Upper lobe of right lung (tissue), 1 donor: ENCODE results near the gene C11orf42. TPM values are rescaled to one million over a fixed set of nuclear protein-coding genes. Genes with fewer than 3 reads are reported as not detected.
A peak's percentile ranks its signal among the peaks of the same experiment; 100 is the strongest.
"Not testable (repeated sequence)": the region's sequence is repeated elsewhere in the genome, so short reads cannot be mapped to it uniquely, and the experiment has no call there.

Source experiments
- ATAC-seq: fragments of 200-7000 bp; cut with Tn5 transposase; one replicate; pipeline ENCODE4 v1.9.1; 2020; ENCODE audit warnings: mild to moderate bottlenecking, moderate library complexity
- DNase-seq: peaks from one replicate; pipeline ENCODE4 v3.0.0-alpha.2; 2020
- H3K27ac ChIP-seq: fragments of 200-600 bp; one replicate; pipeline ENCODE4 v1.8.0; 2022
- H3K27me3 ChIP-seq: fragments of 200-600 bp; one replicate; pipeline ENCODE4 v1.8.0; 2022; ENCODE audit warnings: mild to moderate bottlenecking
- H3K36me3 ChIP-seq: fragments of 200-600 bp; one replicate; pipeline ENCODE4 v1.8.0; 2022
- H3K4me1 ChIP-seq: fragments of 200-600 bp; one replicate; pipeline ENCODE4 v1.8.0; 2022
- H3K4me3 ChIP-seq: fragments of 200-600 bp; one replicate; pipeline ENCODE4 v1.8.0; 2022; ENCODE audit warnings: mild to moderate bottlenecking
- H3K9me3 ChIP-seq: fragments of 200-600 bp; one replicate; pipeline ENCODE4 v1.8.0; 2022
- intact Hi-C: fragments of 100-400 bp; cut with DNase I; formaldehyde crosslinking; loops from one replicate; pipeline ENCODE4 v1.11.0; 2022
- total RNA-seq: library from RNA; stranded (reverse); fragmentation: NEBNext Ultra II Directional; extraction: Animal tissue kit (Norgen Biotek cat#: 25700); gene quantifications from one replicate; pipeline ENCODE4 v1.2.1, GENCODE V29; 2021
- TF ChIP-seq, protein P1 (sequence below): fragments of 200-600 bp; IDR thresholded peaks from one replicate; pipeline ENCODE4 v1.8.0; 2022; ENCODE audit warnings: antibody characterized with exemption
- donor health status: DM: no; HTN: yes; CAD: no; lungs with severe emphysema.

The C11orf42 gene
- total RNA-seq, 1 donor from 2014 or later = not detected

DNA sequence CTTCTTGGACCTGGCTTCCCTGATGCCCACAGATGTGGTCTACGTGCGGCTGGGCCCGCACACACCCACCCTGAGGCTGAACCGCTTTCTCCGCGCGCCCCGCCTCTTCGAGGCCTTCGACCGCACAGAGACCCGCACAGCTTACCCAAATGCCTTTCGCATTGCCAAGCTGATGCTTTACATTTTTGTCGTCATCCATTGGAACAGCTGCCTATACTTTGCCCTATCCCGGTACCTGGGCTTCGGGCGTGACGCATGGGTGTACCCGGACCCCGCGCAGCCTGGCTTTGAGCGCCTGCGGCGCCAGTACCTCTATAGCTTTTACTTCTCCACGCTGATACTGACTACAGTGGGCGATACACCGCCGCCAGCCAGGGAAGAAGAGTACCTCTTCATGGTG is 34.8 kb downstream of the C11orf42 start:
- H3K27ac ChIP-seq = no peak overlapping the region
- ATAC-seq (no peak), DNase-seq (no peak)
- H3K36me3 ChIP-seq = no peaks in the 10 kb centered on the region
- H3K4me3 ChIP-seq = no peak overlapping the region
- TF ChIP-seq, protein P1, sequence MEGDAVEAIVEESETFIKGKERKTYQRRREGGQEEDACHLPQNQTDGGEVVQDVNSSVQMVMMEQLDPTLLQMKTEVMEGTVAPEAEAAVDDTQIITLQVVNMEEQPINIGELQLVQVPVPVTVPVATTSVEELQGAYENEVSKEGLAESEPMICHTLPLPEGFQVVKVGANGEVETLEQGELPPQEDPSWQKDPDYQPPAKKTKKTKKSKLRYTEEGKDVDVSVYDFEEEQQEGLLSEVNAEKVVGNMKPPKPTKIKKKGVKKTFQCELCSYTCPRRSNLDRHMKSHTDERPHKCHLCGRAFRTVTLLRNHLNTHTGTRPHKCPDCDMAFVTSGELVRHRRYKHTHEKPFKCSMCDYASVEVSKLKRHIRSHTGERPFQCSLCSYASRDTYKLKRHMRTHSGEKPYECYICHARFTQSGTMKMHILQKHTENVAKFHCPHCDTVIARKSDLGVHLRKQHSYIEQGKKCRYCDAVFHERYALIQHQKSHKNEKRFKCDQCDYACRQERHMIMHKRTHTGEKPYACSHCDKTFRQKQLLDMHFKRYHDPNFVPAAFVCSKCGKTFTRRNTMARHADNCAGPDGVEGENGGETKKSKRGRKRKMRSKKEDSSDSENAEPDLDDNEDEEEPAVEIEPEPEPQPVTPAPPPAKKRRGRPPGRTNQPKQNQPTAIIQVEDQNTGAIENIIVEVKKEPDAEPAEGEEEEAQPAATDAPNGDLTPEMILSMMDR = no peak
- H3K27me3 ChIP-seq = no peaks in the 10 kb centered on the region
- no peaks in the 10 kb centered on the region for H3K4me1 ChIP-seq
- intact Hi-C loops = no loop called here
- H3K9me3 ChIP-seq = no peaks in the 10 kb centered on the region

DNA sequence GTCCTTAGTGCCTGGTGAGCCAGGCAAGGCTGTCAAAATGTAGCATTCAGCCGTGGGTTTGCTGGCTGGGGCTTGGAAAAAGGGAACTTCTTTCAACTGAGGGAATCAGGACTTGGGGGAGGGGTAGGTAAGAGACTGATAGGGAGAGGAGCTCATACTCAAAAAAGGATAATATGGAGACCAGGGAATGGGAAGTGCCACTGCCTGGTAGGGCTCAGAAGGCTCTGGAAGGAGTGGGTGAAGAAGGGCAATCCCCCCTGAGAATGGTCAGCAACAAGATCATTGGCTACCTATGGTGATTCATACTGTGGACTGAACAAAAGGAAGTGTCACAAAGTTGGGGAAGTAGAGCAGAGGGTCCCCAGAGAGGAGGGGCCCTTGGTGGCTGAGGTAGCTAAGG is 35.4 kb downstream of the C11orf42 start:
- no peak overlapping the region for H3K4me3 ChIP-seq
- no peaks in the 10 kb centered on the region for H3K4me1 ChIP-seq
- no peaks in the 10 kb centered on the region for H3K27me3 ChIP-seq
- TF ChIP-seq, protein P1 = no peak
- no peaks in the 10 kb centered on the region for H3K36me3 ChIP-seq
- no peak overlapping the region for H3K27ac ChIP-seq
- ATAC-seq (peak; percentile 10), DNase-seq (no peak)
- intact Hi-C loops = no loop called here
- no peaks in the 10 kb centered on the region for H3K9me3 ChIP-seq

DNA sequence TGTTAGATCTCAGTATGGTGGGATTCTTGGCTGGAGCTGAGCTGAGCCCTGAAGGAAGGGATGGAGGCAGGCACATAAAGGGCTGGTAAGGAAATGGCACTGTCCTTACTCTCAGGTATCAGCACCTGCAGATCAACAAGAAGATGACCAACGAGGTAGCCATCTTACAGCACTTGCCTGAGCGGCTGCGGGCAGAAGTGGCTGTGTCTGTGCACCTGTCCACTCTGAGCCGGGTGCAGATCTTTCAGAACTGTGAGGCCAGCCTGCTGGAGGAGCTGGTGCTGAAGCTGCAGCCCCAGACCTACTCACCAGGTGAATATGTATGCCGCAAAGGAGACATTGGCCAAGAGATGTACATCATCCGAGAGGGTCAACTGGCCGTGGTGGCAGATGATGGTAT is 36.0 kb downstream of the C11orf42 start:
- no peak overlapping the region for H3K27ac ChIP-seq
- H3K27me3 ChIP-seq = no peaks in the 10 kb centered on the region
- no peaks in the 10 kb centered on the region for H3K36me3 ChIP-seq
- ATAC-seq (no peak), DNase-seq (no peak)
- H3K9me3 ChIP-seq = no peaks in the 10 kb centered on the region
- H3K4me1 ChIP-seq = no peaks in the 10 kb centered on the region
- no peak overlapping the region for H3K4me3 ChIP-seq
- TF ChIP-seq, protein P1 = no peak
- intact Hi-C loops = no loop called here

DNA sequence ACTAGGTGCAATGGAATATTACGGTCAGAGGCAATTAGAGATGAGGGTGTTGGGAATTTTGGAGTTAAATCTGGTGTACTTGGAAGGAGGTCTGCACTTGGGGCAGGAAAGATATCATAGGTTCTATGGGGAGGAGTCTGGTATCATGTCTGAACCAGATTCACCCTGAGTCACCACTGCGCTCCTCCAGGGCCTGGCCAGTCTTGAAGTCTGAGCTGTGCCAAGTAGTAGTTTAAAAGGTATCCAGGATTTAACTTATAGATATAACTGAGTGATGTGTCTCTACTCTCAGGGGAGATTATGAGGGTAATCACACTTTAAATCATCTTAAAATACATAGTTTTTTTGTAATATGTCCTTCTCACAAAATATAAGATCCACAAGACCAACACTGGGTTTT is 40.2 kb downstream of the C11orf42 start:
- DNase-seq = no peak
- Histone ChIP-seq H3K4me3 (no peak overlapping the region), H3K27me3 (no peaks in the 10 kb centered on the region), H3K9me3 (no peaks in the 10 kb centered on the region), H3K4me1 (no peaks in the 10 kb centered on the region), H3K36me3 (no peaks in the 10 kb centered on the region), H3K27ac (no peak overlapping the region)
- ATAC-seq = no peak
- intact Hi-C loops = no loop called here
- TF ChIP-seq, protein P1 = no peak

DNA sequence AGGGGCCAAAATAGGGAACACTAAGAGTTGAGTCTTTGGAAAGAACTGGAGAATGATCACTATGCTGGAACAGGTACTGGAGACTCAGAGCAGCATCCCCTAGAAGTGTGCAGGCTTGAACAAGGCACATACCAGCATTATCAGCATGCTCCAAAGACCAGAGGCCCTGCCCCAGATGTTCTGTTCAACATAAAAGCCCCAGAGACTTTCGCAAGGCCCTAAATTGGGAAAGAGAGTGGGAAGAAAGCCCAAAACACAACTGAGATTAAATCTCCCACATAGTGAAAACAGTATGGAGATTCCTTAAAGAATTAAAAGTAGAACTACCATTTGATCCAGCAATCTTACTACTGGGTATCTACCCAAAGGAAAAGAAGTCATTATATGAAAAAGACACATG is 42.9 kb downstream of the C11orf42 start:
- ATAC-seq (no peak), DNase-seq (no peak)
- intact Hi-C loops = no loop called here
- no peaks in the 10 kb centered on the region for H3K36me3 ChIP-seq
- no peaks in the 10 kb centered on the region for H3K27me3 ChIP-seq
- TF ChIP-seq, protein P1 = no peak
- no peak overlapping the region for H3K27ac ChIP-seq
- no peaks in the 10 kb centered on the region for H3K4me1 ChIP-seq
- no peaks in the 10 kb centered on the region for H3K9me3 ChIP-seq
- H3K4me3 ChIP-seq = no peak overlapping the region

DNA sequence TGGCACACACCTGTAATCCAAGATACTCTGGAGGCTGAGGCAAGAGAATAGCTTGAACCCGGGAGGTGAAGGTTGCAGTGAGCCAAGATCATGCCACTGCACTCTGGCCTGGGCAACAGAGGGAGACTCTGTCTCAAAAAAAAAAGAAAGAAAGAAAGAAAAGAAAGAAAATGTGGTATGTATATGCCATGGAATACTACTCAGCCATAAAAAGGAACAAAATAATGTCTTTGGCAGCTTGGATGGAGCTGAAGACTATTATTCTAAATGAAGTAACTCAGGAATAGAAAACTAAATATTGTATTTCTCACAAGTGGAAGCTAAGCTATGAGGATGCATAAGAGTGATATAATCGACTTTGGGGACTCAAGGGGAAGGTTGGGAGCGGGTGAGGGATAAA is 43.5 kb downstream of the C11orf42 start:
- H3K27me3 ChIP-seq, intact Hi-C loops, ATAC-seq, H3K4me1 ChIP-seq, H3K4me3 ChIP-seq, H3K9me3 ChIP-seq, H3K36me3 ChIP-seq, H3K27ac ChIP-seq, DNase-seq: not testable (repeated sequence)
